ENCODE measurements around the gene SCN1B.
"Not testable (repeated sequence)": the region's sequence is repeated elsewhere in the genome, so short reads cannot be mapped to it uniquely, and the experiment has no call there.

Gene SCN1B

GRCh38 chr19:35015954-35016351, 14.3 kb upstream of the SCN1B start:
- no peak for DNase-seq (ENCODE audit: low read depth in 3 of 3)

- no peak for DNase-seq (ENCODE audit: low read depth in 3 of 3)
Observed at GRCh38 chr19:35017507-35017906, 12.8 kb upstream of the SCN1B start.

GRCh38 chr19:35018379-35018778, 11.9 kb upstream of the SCN1B start:
- no peak for DNase-seq (ENCODE audit: low read depth in 3 of 3)

GRCh38 chr19:35019144-35019543, 11.1 kb upstream of the SCN1B start:
- no peak for DNase-seq (ENCODE audit: low read depth in 3 of 3)

- no peak for DNase-seq (ENCODE audit: low read depth in 3 of 3)
Observed at GRCh38 chr19:35021016-35021415, 9.3 kb upstream of the SCN1B start.

GRCh38 chr19:35021596-35021995, 8.7 kb upstream of the SCN1B start:
- DNase-seq (ENCODE audit: low read depth in 3 of 3) = no peak

GRCh38 chr19:35022460-35022859, 7.8 kb upstream of the SCN1B start:
- no peak for DNase-seq (ENCODE audit: low read depth in 3 of 3)

GRCh38 chr19:35023428-35023827, 6.8 kb upstream of the SCN1B start:
- DNase-seq (ENCODE audit: low read depth in 3 of 3) = no peak

- no peak for DNase-seq (ENCODE audit: low read depth in 3 of 3)
Observed at GRCh38 chr19:35024095-35024494, 6.2 kb upstream of the SCN1B start.

- DNase-seq (ENCODE audit: low read depth in 3 of 3) = no peak
Observed at GRCh38 chr19:35025969-35026368, 4.3 kb upstream of the SCN1B start.

- no peak for DNase-seq (ENCODE audit: low read depth in 3 of 3)
Observed at GRCh38 chr19:35026418-35026817, 3.9 kb upstream of the SCN1B start.

- DNase-seq (ENCODE audit: low read depth in 3 of 3) = no peak
Observed at GRCh38 chr19:35027009-35027408, 3.3 kb upstream of the SCN1B start.

GRCh38 chr19:35027851-35028599, 2.2 kb upstream of the SCN1B start:
- DNase-seq (ENCODE audit: low read depth in 3 of 3) = no peak

GRCh38 chr19:35028600-35028885, 1.7 kb upstream of the SCN1B start:
- DNase-seq (ENCODE audit: low read depth in 3 of 3) = not testable (repeated sequence)

- not testable (repeated sequence) for DNase-seq (ENCODE audit: low read depth in 3 of 3)
Observed at GRCh38 chr19:35029275-35029736, 964 bp upstream of the SCN1B start.

GRCh38 chr19:35029737-35030256, 473 bp upstream of the SCN1B start:
- no peak for DNase-seq (ENCODE audit: low read depth in 3 of 3)

- DNase-seq (ENCODE audit: low read depth in 3 of 3) = no peak
Observed at GRCh38 chr19:35031072-35031881, 1.0 kb downstream of the SCN1B start.

GRCh38 chr19:35032356-35032865, 2.1 kb downstream of the SCN1B start:
- no peak for DNase-seq (ENCODE audit: low read depth in 3 of 3)

GRCh38 chr19:35033067-35034004, 3.1 kb downstream of the SCN1B start:
- DNase-seq (ENCODE audit: low read depth in 3 of 3) = no peak

GRCh38 chr19:35034005-35034502, 3.8 kb downstream of the SCN1B start:
- DNase-seq (ENCODE audit: low read depth in 3 of 3) = no peak

- DNase-seq (ENCODE audit: low read depth in 3 of 3) = no peak
Observed at GRCh38 chr19:35034588-35035382, 4.5 kb downstream of the SCN1B start.
